GM12878 (cell line): ENCODE results near the gene NCKAP5.

Experiments
- ATF3 ChIP-seq: IDR thresholded peaks from 2 replicates; pipeline ENCODE4 v1.6.1; 2011; ENCODE audit warnings: low read depth, mild to moderate bottlenecking, low read length, moderate library complexity, borderline replicate concordance; ENCODE audit errors: extremely low read depth
- BRCA1 ChIP-seq: IDR thresholded peaks from 2 replicates; pipeline ENCODE4 v1.6.1; 2011; ENCODE audit warnings: low read depth, low read length, improper control_type of control experiment
- CTCF ChIP-seq, 3 experiments: IDR thresholded peaks in 2 of 3; conservative IDR thresholded peaks in 1 of 3; 2 replicates each; pipeline ENCODE4 v1.5.1; 2011; ENCODE audit warnings: low read depth in 3 of 3, low read length in 3 of 3, mild to moderate bottlenecking in 3 of 3, control low read depth in 2 of 3, moderate library complexity in 2 of 3, inconsistent platforms in 1 of 3, mixed read lengths in 1 of 3; ENCODE audit not compliant: control insufficient read depth in 2 of 3, insufficient read depth in 1 of 3; ENCODE audit errors: extremely low read depth in 1 of 3
- EGR1 ChIP-seq, 2 experiments: IDR thresholded peaks; 1 replicate in 1 of 2; 2 replicates in 1 of 2; pipeline ENCODE4 v1.6.1; 2011 to 2012; ENCODE audit warnings: low read depth in 2 of 2, low read length in 2 of 2, borderline replicate concordance in 1 of 2, mild to moderate bottlenecking in 1 of 2, moderate library complexity in 1 of 2
- ESRRA ChIP-seq: IDR thresholded peaks from 2 replicates; pipeline ENCODE4 v1.6.1; 2012; ENCODE audit warnings: mild to moderate bottlenecking, low read length, improper control_type of control experiment
- HDAC2 ChIP-seq: fragments of 200-600 bp; sonication (generic); IDR thresholded peaks from 2 replicates; pipeline ENCODE4 v1.6.1; 2017
- POLR2A ChIP-seq: IDR thresholded peaks from 2 replicates; pipeline ENCODE4 v1.6.1; 2011; ENCODE audit warnings: low read depth, mild to moderate bottlenecking, low read length
- RAD21 ChIP-seq: IDR thresholded peaks from 2 replicates; pipeline ENCODE4 v1.6.1; 2011; ENCODE audit warnings: mild to moderate bottlenecking, low read depth, low read length, moderate library complexity; ENCODE audit not compliant: insufficient read depth
- RCOR1 ChIP-seq: conservative IDR thresholded peaks from 2 replicates; pipeline ENCODE4 v1.6.1; 2012; ENCODE audit warnings: low read depth, low read length, improper control_type of control experiment
- REST ChIP-seq: IDR thresholded peaks from 2 replicates; pipeline ENCODE4 v1.6.1; 2012; ENCODE audit warnings: mild to moderate bottlenecking, low read depth, low read length
- SPI1 ChIP-seq: IDR thresholded peaks from 2 replicates; pipeline ENCODE4 v1.6.1; 2011; ENCODE audit warnings: low read depth, mild to moderate bottlenecking, low read length, moderate library complexity, borderline replicate concordance; ENCODE audit not compliant: insufficient read depth
- TARDBP ChIP-seq: IDR thresholded peaks from 2 replicates; pipeline ENCODE4 v1.6.1; 2016; ENCODE audit warnings: borderline replicate concordance
- TBL1XR1 ChIP-seq: IDR thresholded peaks from 2 replicates; pipeline ENCODE4 v1.6.1; 2012; ENCODE audit warnings: low read depth, low read length, improper control_type of control experiment
- TCF7 ChIP-seq: IDR thresholded peaks from 2 replicates; pipeline ENCODE4 v1.6.1; 2014; ENCODE audit warnings: antibody characterized with exemption, borderline replicate concordance

GRCh38 chr2:133293544-133294353, 274.5 kb downstream of the NCKAP5 start:
- TF ChIP-seq ATF3 (no peak), CTCF (IDR thresholded peaks at IDR 0.05 in 2 of 3, conservative IDR thresholded peaks at IDR 0.05 in 1 of 3; ENCODE audit: control insufficient read depth in 2 of 3, extremely low read depth in 1 of 3, insufficient read depth in 1 of 3, low read depth in 3 of 3, low read length in 3 of 3) (no peak), BRCA1 (no peak), POLR2A (no peak), EGR1 (IDR thresholded peaks at IDR 0.05; ENCODE audit: borderline replicate concordance in 1 of 2, low read depth in 2 of 2, low read length in 2 of 2) (no peak), ESRRA (no peak), TCF7 (no peak), SPI1 (no peak), HDAC2 (no peak), REST (no peak), TBL1XR1 (no peak), TARDBP (no peak), RCOR1 (no peak), RAD21 (no peak)
